ENCODE data around the gene MGAT5.

The MGAT5 gene

DNA sequence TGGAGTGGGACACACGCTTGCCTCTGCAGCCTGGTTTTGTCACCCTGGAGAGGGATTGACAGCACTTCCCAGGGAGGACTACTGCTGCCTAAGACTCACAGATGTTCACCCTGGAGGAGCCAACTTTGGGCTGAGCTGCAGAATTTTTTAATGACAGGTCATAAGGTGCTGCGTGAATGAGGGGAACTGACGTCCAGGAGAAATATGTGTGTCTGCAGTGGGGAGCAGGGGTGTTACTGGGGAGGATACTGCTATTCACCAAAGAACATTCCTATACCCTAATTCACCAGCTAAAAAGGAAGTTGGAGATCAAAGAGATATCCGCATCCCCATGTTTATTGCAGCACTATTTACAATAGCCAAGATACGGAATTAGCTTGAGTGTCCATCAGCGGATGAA, 144.4 kb downstream of the MGAT5 start:
- DNase-seq (ENCODE audit: low read depth in 3 of 3) = no peak

DNA sequence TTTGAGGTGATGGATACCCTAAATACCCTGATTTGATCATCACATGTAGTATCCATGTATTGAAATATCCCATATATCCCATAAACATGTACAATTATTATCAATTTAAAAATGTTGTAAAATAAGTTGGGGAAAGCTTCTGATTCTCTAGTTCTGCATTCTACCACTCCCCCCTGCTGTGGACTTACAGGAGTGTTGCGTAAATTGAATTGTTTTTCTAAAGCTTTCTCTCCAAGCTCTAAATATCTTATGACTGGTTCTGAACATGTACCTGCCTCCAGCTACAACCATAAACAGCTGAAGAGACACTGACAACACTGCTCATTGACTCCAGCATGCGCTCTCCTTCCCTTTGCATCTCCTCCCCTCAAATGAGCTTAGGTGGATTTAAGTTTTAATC, 145.2 kb downstream of the MGAT5 start:
- no peak for DNase-seq (ENCODE audit: low read depth in 3 of 3)

- DNase-seq (ENCODE audit: low read depth in 3 of 3) = no peak
These were observed 147.2 kb downstream of the MGAT5 start for GRCh38 chr2:134401081-134401497.

GRCh38 chr2:134401789-134402188, 147.9 kb downstream of the MGAT5 start:
- no peak for DNase-seq (ENCODE audit: low read depth in 3 of 3)

DNA sequence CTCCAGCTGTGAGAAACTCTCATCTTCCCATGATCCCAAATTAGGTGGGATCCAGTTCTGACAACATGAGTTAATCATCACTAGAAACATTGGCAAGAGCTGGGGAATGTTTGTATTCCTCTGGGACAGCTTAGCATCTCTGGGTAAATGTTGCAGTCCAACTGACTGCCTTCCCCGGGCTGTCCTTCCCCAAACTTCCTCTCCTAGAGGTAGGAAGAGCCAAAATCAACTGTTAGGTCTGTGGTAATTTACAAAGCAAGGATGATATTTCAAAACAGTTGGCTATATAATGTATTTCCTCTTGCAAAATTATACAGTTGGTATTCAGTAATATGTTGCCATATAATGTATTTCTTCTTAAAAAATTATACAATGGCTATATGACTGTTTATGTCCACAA, 148.5 kb downstream of the MGAT5 start:
- no peak for DNase-seq (ENCODE audit: low read depth in 3 of 3)

DNA sequence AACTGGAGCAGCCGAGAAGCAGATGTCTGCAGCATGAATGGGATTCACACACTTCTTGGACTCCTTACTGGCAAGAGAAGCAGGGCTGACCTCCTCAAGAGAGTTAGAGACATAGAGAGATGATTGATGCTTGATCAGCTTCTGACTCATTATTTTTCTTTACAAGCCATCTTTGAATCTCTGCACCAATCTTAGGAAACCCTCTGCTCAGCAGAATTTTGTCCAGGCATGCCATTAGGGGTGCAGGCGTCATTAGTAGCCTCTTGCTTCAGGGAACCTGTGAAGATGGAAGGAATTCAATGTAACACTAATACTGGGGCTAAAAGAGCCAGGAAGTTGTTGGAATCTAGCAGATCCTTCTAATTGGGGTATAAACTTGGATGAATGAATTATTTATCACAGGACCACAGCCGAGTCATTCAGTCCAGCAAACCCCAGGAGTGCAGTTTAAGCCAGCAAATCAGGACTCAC, 151.8 kb downstream of the MGAT5 start:
- no peak for DNase-seq (ENCODE audit: low read depth in 3 of 3)

- no peak for DNase-seq (ENCODE audit: low read depth in 3 of 3)
These were observed 152.4 kb downstream of the MGAT5 start for GRCh38 chr2:134406311-134406710.

DNA sequence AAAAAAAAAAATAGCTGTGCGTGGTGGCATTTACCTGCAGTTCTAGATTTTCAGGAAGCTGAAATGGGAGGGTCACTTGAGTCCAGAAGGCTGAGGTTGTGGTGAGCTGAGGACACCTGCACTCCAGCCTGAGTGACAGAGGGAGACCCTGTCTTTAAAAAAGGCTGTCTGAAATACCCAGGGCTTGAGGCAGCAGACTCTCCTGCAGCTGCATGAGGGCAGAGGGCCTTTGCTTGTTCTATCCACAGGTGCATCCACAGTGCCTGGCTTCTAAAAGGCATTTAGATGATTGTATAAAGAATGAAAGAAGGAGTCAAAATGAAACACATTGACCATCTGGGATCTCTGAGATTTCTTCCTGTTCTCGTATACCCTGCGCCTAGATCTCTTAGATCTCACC, 152.9 kb downstream of the MGAT5 start:
- no peak for DNase-seq (ENCODE audit: low read depth in 3 of 3)

GRCh38 chr2:134407154-134407890, 153.4 kb downstream of the MGAT5 start:
- DNase-seq (ENCODE audit: low read depth in 3 of 3) = no peak

- DNase-seq (ENCODE audit: low read depth in 3 of 3) = no peak
These were observed 154.5 kb downstream of the MGAT5 start for GRCh38 chr2:134408386-134408785.

DNA sequence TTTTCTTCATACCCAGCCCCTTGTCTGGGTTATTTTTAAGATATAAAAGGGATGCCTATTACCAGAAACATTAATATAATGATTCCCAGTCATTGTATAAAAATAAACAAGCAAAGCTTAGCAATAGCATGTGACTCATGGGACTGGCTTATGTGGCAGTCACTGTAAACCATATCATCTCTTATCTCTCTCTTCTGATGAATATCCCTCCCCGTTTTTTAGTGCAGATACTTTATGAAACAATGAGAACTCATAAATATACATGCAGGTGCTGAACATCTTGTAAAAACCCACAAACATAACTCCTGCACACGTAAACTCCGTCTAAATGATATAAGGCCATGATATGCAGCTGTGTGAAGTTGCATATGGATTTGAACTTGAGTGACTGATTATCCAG, 154.9 kb downstream of the MGAT5 start:
- no peak for DNase-seq (ENCODE audit: low read depth in 3 of 3)

GRCh38 chr2:134410006-134410405, 156.1 kb downstream of the MGAT5 start:
- DNase-seq (ENCODE audit: low read depth in 3 of 3) = no peak

DNA sequence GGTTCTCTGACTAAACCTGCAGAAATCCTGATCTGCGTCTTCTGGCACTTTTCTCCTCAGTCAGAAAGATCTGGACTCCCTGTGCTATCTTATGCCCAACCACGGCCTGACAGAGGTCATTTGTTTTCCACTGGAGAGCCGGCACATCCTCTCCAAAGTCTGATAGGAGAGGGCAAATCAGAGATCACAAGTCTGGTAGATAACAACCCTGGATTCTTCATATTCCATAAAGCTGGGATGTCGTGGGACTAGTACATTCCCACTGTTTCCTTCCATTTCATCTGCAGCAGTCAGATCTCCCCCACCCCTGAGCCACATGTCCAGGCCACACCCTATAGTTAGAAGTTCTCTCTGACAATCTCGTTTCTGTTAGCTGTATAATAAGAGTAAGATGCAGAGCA, 157.0 kb downstream of the MGAT5 start:
- DNase-seq (ENCODE audit: low read depth in 3 of 3) = no peak

DNA sequence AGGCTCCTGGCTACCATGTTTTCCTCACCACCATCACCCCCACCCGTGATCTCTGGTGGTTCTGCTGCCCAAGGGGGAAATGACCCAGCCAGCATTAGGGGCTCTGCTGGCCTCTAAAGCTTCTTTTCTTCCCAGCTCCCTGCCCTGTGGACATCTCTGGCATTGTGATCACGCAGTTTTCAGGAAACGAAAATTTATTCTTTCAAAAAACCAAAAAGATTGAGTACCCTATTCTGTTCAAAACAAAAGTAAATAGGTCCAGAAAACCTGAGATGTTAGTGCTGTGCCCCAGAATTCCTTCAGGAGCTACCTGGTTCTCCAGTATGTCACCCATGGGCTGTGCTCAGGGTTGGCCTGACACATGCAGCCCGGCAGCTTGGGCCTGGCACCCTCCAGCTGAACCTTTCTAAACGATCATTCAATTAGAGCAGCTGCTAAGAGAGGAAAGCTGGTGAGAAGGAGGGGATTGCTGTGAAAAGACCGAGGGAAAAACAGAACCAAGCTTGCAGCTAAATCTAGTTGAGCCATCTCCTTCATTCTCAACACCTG, 157.5 kb downstream of the MGAT5 start:
- no peak for DNase-seq (ENCODE audit: low read depth in 3 of 3)

DNA sequence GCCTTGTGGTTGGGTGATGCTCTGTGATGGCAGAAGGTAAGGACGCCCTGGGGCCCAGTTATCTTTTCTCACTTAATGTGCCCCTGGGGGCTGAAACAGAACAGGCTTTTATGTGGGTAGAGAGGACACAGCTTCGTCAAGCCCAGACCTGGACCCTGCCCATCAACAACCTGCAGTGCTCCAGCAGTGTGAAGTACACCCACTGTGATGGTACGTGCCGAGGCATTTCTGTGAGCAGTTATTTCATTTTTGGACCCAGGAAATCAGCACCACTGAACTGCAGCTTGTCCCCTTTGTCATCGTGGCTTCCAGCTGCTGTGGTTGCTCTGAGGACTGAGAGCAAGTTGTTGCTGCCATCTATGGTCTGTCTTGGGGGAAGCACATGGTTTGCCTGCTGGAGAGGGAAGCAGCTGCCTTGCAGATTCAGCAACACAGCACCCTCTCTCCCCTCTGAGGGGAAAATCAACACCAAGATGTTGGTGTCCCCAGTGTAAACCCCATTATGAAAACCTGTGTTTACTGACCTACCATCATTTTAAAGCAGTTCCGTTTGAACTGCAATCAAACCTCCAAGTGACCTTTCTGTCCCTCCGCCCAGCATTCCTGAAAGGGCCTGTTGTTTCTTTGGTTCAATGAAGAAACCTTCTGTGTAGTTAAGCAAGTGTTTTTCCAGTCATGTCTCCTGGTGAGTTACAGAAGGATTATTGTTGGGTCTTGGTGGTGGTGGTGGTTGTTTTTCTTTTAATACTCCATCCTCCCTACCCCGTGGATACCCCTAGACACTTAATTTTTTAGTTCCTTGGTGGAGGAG, 158.2 kb downstream of the MGAT5 start:
- DNase-seq (ENCODE audit: low read depth in 3 of 3) = peak; percentile 35 to 54 (median 52)

DNA sequence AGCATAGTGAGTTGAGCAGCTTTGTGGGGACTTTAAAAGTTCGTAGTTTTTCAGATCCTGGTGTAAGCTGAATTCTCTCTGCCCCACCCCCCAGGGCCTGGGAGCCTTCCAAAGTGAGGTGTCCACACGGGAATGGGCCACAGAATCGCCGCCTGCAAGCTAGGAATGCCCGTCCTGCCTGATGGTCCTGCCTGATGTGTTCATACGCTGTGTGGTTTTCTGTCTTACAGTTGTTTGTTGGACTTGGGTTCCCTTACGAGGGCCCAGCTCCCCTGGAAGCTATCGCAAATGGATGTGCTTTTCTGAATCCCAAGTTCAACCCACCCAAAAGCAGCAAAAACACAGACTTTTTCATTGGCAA, 158.7 kb downstream of the MGAT5 start:
- no peak for DNase-seq (ENCODE audit: low read depth in 3 of 3)

- no peak for DNase-seq (ENCODE audit: low read depth in 3 of 3)
These were observed 159.6 kb downstream of the MGAT5 start for GRCh38 chr2:134413430-134413829.

GRCh38 chr2:134413912-134414311, 160.0 kb downstream of the MGAT5 start:
- DNase-seq (ENCODE audit: low read depth in 3 of 3) = no peak

DNA sequence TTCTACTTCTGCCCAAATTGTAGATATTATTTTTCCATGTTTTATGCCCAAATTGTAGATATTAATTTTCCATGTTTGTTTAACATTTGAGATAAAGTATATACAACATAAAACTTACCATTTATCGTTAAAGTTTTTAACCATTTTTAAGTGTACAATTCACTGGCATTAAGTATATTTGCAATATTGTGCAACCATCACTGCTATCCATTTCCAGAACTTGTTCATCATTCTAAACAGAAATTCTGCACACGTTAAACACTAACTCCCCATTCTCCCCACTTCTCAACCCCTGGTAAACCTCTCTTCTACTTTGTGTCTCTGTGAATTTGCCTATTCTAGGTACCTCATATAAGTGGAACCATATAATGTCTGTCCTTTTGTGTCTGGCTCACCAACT, 162.1 kb downstream of the MGAT5 start:
- no peak for DNase-seq (ENCODE audit: low read depth in 3 of 3)

GRCh38 chr2:134416637-134417036, 162.8 kb downstream of the MGAT5 start:
- no peak for DNase-seq (ENCODE audit: low read depth in 3 of 3)

GRCh38 chr2:134417968-134418582, 164.2 kb downstream of the MGAT5 start:
- no peak for DNase-seq (ENCODE audit: low read depth in 3 of 3)

GRCh38 chr2:134420259-134420658, 166.4 kb downstream of the MGAT5 start:
- no peak for DNase-seq (ENCODE audit: low read depth in 3 of 3)
